Breast epithelium (tissue), 4 donors: ENCODE data around the gene WNK2. TPM values are rescaled to one million over a fixed set of nuclear protein-coding genes. Genes with fewer than 3 reads are reported as not detected.

ENCODE experiments used
- DNase-seq, 2 donors: peaks; one replicate each; pipeline ENCODE4 v3.0.0-alpha.2; 2019; ENCODE audit warnings: low spot score in 2 of 2
- H3K27ac ChIP-seq, 2 donors: fragments of 200-600 bp; sonication (generic) in 1 of 2; one replicate each; pipeline ENCODE4 v1.5.1; 2016 to 2019; ENCODE audit warnings: mild to moderate bottlenecking in 1 of 2
- H3K27me3 ChIP-seq, 2 donors: fragments of 200-600 bp; sonication (generic) in 1 of 2; one replicate each; pipeline versions ENCODE4 v1.5.1 to v1.6.0; 2017 to 2019; ENCODE audit warnings: control low read depth in 1 of 2, mild to moderate bottlenecking in 1 of 2
- H3K36me3 ChIP-seq: fragments of 200-600 bp; one replicate; pipeline ENCODE4 v1.5.1; 2019
- H3K4me1 ChIP-seq, 2 donors: fragments of 200-600 bp; sonication (generic); one replicate each; pipeline ENCODE4 v1.5.1; 2016 to 2019; ENCODE audit warnings: control low read depth in 1 of 2
- H3K4me3 ChIP-seq, 3 donors: fragments of 200-600 bp; sonication (generic); 1 replicate in 2 of 3; 2 replicates in 1 of 3; pipeline ENCODE4 v1.5.1; 2016 to 2019; ENCODE audit warnings: mild to moderate bottlenecking in 3 of 3, moderate library complexity in 2 of 3
- H3K9me3 ChIP-seq, 2 donors: fragments of 200-600 bp; sonication (generic) in 1 of 2; one replicate each; pipeline ENCODE4 v1.5.1; 2016 to 2019; ENCODE audit warnings: control low read depth in 1 of 2
- CTCF ChIP-seq, 3 donors: fragments of 450-650 bp; IDR thresholded peaks; one replicate each; pipeline ENCODE4 v1.5.1; 2016 to 2017; ENCODE audit warnings: antibody characterized with exemption in 3 of 3, mild to moderate bottlenecking in 3 of 3, moderate library complexity in 3 of 3
- POLR2A ChIP-seq: fragments of 450-650 bp; IDR thresholded peaks from one replicate; pipeline ENCODE4 v1.6.1; 2016; ENCODE audit warnings: antibody characterized with exemption, mild to moderate bottlenecking, moderate library complexity
- POLR2AphosphoS5 ChIP-seq, 3 donors: sonication (generic); formaldehyde crosslinking; IDR thresholded peaks; one replicate each; pipeline ENCODE4 v1.6.1; 2017; ENCODE audit warnings: antibody characterized with exemption in 3 of 3
- intact Hi-C: fragments of 100-400 bp; cut with DNase I; formaldehyde crosslinking; loops from one replicate; pipeline ENCODE4 v1.15.1; 2023; ENCODE audit warnings: low total_unique reads
- total RNA-seq, 3 donors: library from RNA; depleted of rRNA; stranded (reverse); fragments of >200 nt; gene quantifications; one replicate each; pipeline ENCODE4 v1.1.0, GENCODE V29; 2016

Gene WNK2
- total RNA-seq, 3 donors from 2014 or later, result 9.1 to 28.5 TPM; not detected in 1

- intact Hi-C loops, result no loop called here
- Histone ChIP-seq H3K9me3 (no peaks in the 10 kb centered on the region), H3K36me3 (no peaks in the 10 kb centered on the region), H3K4me3 (no peak overlapping the region), H3K4me1 (no peaks in the 10 kb centered on the region), H3K27me3 (no peaks in the 10 kb centered on the region), H3K27ac (no peak overlapping the region)
- TF ChIP-seq POLR2AphosphoS5 (IDR thresholded peaks at IDR 0.05) (no peak), CTCF (IDR thresholded peaks at IDR 0.05) (no peak), POLR2A (no peak)
- DNase-seq, result no peak
Observed at GRCh38 chr9:93147632-93148031, 36.3 kb upstream of the WNK2 start.

- H3K27ac ChIP-seq, result no peak overlapping the region
- no peaks in the 10 kb centered on the region for H3K36me3 ChIP-seq
- intact Hi-C loops, result no loop called here
- TF ChIP-seq CTCF (IDR thresholded peaks at IDR 0.05), result no peak
- TF ChIP-seq POLR2A, result no peak
- TF ChIP-seq POLR2AphosphoS5 (IDR thresholded peaks at IDR 0.05), result no peak
- no peak for DNase-seq
- H3K9me3 ChIP-seq, result no peaks in the 10 kb centered on the region
- H3K4me3 ChIP-seq, result no peak overlapping the region
- H3K27me3 ChIP-seq, result no peaks in the 10 kb centered on the region
- no peaks in the 10 kb centered on the region for H3K4me1 ChIP-seq
Observed at GRCh38 chr9:93148721-93149120, 35.2 kb upstream of the WNK2 start.

GRCh38 chr9:93149361-93149760, 34.6 kb upstream of the WNK2 start:
- H3K9me3 ChIP-seq, result no peaks in the 10 kb centered on the region
- no peak for DNase-seq
- intact Hi-C loops, result no loop called here
- H3K4me1 ChIP-seq, result no peaks in the 10 kb centered on the region
- H3K27ac ChIP-seq, result no peak overlapping the region
- H3K27me3 ChIP-seq, result no peaks in the 10 kb centered on the region
- no peak overlapping the region for H3K4me3 ChIP-seq
- no peaks in the 10 kb centered on the region for H3K36me3 ChIP-seq
- TF ChIP-seq CTCF (IDR thresholded peaks at IDR 0.05), result no peak
- TF ChIP-seq POLR2A, result no peak
- no peak for TF ChIP-seq POLR2AphosphoS5 (IDR thresholded peaks at IDR 0.05)

- intact Hi-C loops, result no loop called here
- H3K4me1 ChIP-seq, result no peaks in the 10 kb centered on the region
- no peak for TF ChIP-seq POLR2AphosphoS5 (IDR thresholded peaks at IDR 0.05)
- TF ChIP-seq POLR2A, result no peak
- no peak for TF ChIP-seq CTCF (IDR thresholded peaks at IDR 0.05)
- no peaks in the 10 kb centered on the region for H3K36me3 ChIP-seq
- DNase-seq, result no peak
- H3K4me3 ChIP-seq, result no peak overlapping the region
- no peaks in the 10 kb centered on the region for H3K9me3 ChIP-seq
- no peaks in the 10 kb centered on the region for H3K27me3 ChIP-seq
- H3K27ac ChIP-seq, result no peak overlapping the region
Observed at GRCh38 chr9:93151097-93151784, 32.7 kb upstream of the WNK2 start.

GRCh38 chr9:93154293-93154903, 29.5 kb upstream of the WNK2 start:
- Histone ChIP-seq H3K4me1 (no peaks in the 10 kb centered on the region), H3K27me3 (no peaks in the 10 kb centered on the region), H3K4me3 (no peak overlapping the region), H3K36me3 (no peaks in the 10 kb centered on the region), H3K9me3 (no peaks in the 10 kb centered on the region), H3K27ac (no peak overlapping the region)
- TF ChIP-seq CTCF (IDR thresholded peaks at IDR 0.05) (peak in 1 of 3 donors; percentile 12), POLR2A (no peak)
- intact Hi-C loops, result no loop called here
- no peak for DNase-seq
